ENCODE data around the gene GPD1. TPM values are rescaled to one million over a fixed set of nuclear protein-coding genes. Genes with fewer than 3 reads are reported as not detected.
A peak's percentile ranks its signal among the peaks of the same experiment; 100 is the strongest.

Gene GPD1
- total RNA-seq, 1 donor from 2014 or later, result 2.0 TPM

- DNase-seq (ENCODE audit: low spot score, unreplicated experiment), result no peak
- Mint-ChIP-seq H3K9me3 (ENCODE audit: low read depth) (no peaks in the 10 kb centered on the region), H3K36me3 (ENCODE audit: insufficient read depth) (no peaks in the 10 kb centered on the region), H3K27me3 (peaks cover 65% of the 10 kb centered on the region), H3K4me3 (ENCODE audit: low read depth) (peak overlapping the region; percentile 57), H3K4me1 (ENCODE audit: low read depth) (peaks cover 7% of the 10 kb centered on the region), H3K27ac (no peak overlapping the region)
- TF ChIP-seq, protein P1, sequence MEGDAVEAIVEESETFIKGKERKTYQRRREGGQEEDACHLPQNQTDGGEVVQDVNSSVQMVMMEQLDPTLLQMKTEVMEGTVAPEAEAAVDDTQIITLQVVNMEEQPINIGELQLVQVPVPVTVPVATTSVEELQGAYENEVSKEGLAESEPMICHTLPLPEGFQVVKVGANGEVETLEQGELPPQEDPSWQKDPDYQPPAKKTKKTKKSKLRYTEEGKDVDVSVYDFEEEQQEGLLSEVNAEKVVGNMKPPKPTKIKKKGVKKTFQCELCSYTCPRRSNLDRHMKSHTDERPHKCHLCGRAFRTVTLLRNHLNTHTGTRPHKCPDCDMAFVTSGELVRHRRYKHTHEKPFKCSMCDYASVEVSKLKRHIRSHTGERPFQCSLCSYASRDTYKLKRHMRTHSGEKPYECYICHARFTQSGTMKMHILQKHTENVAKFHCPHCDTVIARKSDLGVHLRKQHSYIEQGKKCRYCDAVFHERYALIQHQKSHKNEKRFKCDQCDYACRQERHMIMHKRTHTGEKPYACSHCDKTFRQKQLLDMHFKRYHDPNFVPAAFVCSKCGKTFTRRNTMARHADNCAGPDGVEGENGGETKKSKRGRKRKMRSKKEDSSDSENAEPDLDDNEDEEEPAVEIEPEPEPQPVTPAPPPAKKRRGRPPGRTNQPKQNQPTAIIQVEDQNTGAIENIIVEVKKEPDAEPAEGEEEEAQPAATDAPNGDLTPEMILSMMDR (IDR thresholded peaks at IDR 0.05; ENCODE audit: unreplicated experiment), result no peak
Observed at GRCh38 chr12:50057896-50058670, 45.7 kb upstream of the GPD1 start.

DNA sequence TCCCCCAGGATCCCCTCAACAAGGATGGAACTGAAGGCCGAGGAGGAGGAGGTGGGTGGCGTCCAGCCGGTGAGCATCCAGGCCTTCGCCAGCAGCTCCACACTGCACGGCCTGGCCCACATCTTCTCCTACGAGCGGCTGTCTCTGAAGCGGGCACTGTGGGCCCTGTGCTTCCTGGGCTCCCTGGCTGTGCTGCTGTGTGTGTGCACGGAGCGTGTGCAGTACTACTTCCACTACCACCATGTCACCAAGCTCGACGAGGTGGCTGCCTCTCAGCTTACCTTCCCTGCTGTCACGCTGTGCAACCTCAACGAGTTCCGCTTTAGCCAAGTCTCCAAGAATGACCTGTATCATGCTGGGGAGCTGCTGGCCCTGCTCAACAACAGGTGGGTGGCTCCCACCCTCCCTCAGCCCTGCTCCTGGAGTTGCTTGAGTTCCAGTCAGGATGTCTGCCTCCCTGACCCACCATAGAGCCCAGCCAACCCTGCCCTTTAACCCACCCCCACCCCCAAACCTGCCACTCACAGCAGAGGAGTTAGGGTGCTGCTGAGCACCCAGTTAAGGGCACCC is 45.0 kb upstream of the GPD1 start:
- TF ChIP-seq, protein P1 (IDR thresholded peaks at IDR 0.05; ENCODE audit: unreplicated experiment), result no peak
- H3K27me3 Mint-ChIP-seq, result peaks cover 60% of the 10 kb centered on the region
- no peaks in the 10 kb centered on the region for H3K9me3 Mint-ChIP-seq (ENCODE audit: low read depth)
- peak overlapping the region; percentile 60 for H3K4me3 Mint-ChIP-seq (ENCODE audit: low read depth)
- H3K4me1 Mint-ChIP-seq (ENCODE audit: low read depth), result peaks cover 7% of the 10 kb centered on the region
- DNase-seq (ENCODE audit: low spot score, unreplicated experiment), result no peak
- H3K27ac Mint-ChIP-seq, result no peak overlapping the region
- no peaks in the 10 kb centered on the region for H3K36me3 Mint-ChIP-seq (ENCODE audit: insufficient read depth)

- peak overlapping the region; percentile 60 for H3K4me3 Mint-ChIP-seq (ENCODE audit: low read depth)
Observed at GRCh38 chr12:50059440-50060119, 44.2 kb upstream of the GPD1 start.

GRCh38 chr12:50060120-50060468 is 43.7 kb upstream of the GPD1 start:
- TF ChIP-seq, protein P1 (IDR thresholded peaks at IDR 0.05; ENCODE audit: unreplicated experiment), result no peak
- H3K4me1 Mint-ChIP-seq (ENCODE audit: low read depth), result peaks cover 7% of the 10 kb centered on the region
- no peak for DNase-seq (ENCODE audit: low spot score, unreplicated experiment)
- no peak overlapping the region for H3K4me3 Mint-ChIP-seq (ENCODE audit: low read depth)
- H3K27me3 Mint-ChIP-seq, result peaks cover 61% of the 10 kb centered on the region
- H3K9me3 Mint-ChIP-seq (ENCODE audit: low read depth), result no peaks in the 10 kb centered on the region
- no peak overlapping the region for H3K27ac Mint-ChIP-seq
- no peaks in the 10 kb centered on the region for H3K36me3 Mint-ChIP-seq (ENCODE audit: insufficient read depth)

More at GRCh38 chr12:50059440-50060119, 44.2 kb upstream of the GPD1 start:
- Mint-ChIP-seq H3K36me3 (ENCODE audit: insufficient read depth) (no peaks in the 10 kb centered on the region), H3K27me3 (peaks cover 61% of the 10 kb centered on the region), H3K4me1 (ENCODE audit: low read depth) (peaks cover 7% of the 10 kb centered on the region), H3K9me3 (ENCODE audit: low read depth) (no peaks in the 10 kb centered on the region), H3K27ac (no peak overlapping the region)
- DNase-seq (ENCODE audit: low spot score, unreplicated experiment), result no peak
- TF ChIP-seq, protein P1 (IDR thresholded peaks at IDR 0.05; ENCODE audit: unreplicated experiment), result no peak

- Mint-ChIP-seq H3K27me3 (peaks cover 53% of the 10 kb centered on the region), H3K9me3 (ENCODE audit: low read depth) (no peaks in the 10 kb centered on the region), H3K27ac (no peak overlapping the region), H3K4me1 (ENCODE audit: low read depth) (peaks cover 5% of the 10 kb centered on the region), H3K4me3 (ENCODE audit: low read depth) (no peak overlapping the region), H3K36me3 (ENCODE audit: insufficient read depth) (no peaks in the 10 kb centered on the region)
- no peak for DNase-seq (ENCODE audit: low spot score, unreplicated experiment)
- TF ChIP-seq, protein P1 (IDR thresholded peaks at IDR 0.05; ENCODE audit: unreplicated experiment), result no peak
Observed at GRCh38 chr12:50061171-50061570, 42.6 kb upstream of the GPD1 start.
